Thyroid gland (tissue), 4 donors: ENCODE results near the gene SLC8A1.

Experiments
- CTCF ChIP-seq, 6 experiments: fragments of 200-600 bp in 3 of 6; fragments of 450-650 bp in 3 of 6; sonication (generic) in 3 of 6; IDR thresholded peaks; one replicate each; pipeline ENCODE4 v1.5.1; 2016 to 2019; ENCODE audit warnings: antibody characterized with exemption in 6 of 6, mild to moderate bottlenecking in 2 of 6, inconsistent platforms in 1 of 6, moderate library complexity in 1 of 6
- POLR2A ChIP-seq, 2 donors: fragments of 450-650 bp; IDR thresholded peaks; one replicate each; pipeline ENCODE4 v1.6.1; 2017; ENCODE audit warnings: antibody characterized with exemption in 2 of 2, mild to moderate bottlenecking in 2 of 2, moderate library complexity in 1 of 2

- TF ChIP-seq CTCF (IDR thresholded peaks at IDR 0.05) (no peak), POLR2A (IDR thresholded peaks at IDR 0.05) (no peak)
These were observed 135.3 kb downstream of the SLC8A1 start for GRCh38 chr2:40316620-40317019.
